Measurements from ENCODE around the gene AP1G2. TPM values are rescaled to one million over a fixed set of nuclear protein-coding genes. Genes with fewer than 3 reads are reported as not detected.

The AP1G2 gene
- total RNA-seq, 2 experiments from 2014 or later = 193 to 198 TPM

DNA sequence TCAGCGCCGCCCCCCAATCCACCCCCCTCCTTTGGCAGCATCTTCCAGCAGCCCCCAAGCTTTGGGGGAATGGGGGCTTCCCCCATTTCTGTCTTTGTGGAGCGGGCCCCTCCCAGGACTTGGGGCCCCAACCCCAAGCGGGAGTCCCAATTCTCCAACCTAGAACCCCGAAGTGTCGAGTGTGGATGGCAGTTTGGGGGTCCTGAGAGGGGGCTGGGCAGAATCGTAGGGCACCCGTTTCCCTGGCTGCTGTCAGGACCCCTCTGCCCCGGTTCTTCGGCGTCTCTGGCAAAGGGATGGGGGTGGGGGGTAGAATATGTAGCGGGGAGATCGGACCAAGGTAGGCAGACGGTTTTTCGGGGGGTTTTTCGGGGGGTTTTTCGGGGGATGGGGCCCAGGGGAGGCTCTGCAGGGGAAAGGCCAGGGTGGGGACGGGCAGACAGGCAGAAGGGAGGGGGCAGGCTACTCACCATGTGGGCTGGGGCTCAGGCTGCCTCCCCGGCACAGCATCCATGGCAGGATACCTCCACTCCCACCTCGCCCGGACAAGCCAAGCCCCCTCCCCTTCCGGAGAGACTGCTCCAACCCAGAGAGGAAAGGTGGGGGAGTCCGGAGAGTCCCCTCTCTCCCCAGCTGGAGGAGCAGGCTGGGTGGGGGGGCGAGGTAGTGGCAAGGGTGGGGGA lies 10.3 kb upstream of the AP1G2 start:
- Histone ChIP-seq H3K27me3 (ENCODE audit: control insufficient read depth in 1 of 2, insufficient read depth in 2 of 2, low read length in 2 of 2) (peaks cover 38 to 58% of the 10 kb centered on the region in 2 experiments), H3K4me3 (ENCODE audit: low read length) (no peak overlapping the region), H3K36me3 (ENCODE audit: insufficient read depth, low read length) (no peaks in the 10 kb centered on the region), H3K9me3 (ENCODE audit: control insufficient read depth in 1 of 2, insufficient read depth in 1 of 2, low read length in 2 of 2) (peaks cover 0 to 12% of the 10 kb centered on the region in 2 experiments), H3K4me1 (ENCODE audit: insufficient read depth, low read length) (peaks cover 22% of the 10 kb centered on the region), H3K27ac (ENCODE audit: low read depth in 1 of 2, low read length in 2 of 2) (no peak overlapping the region)
- Mint-ChIP-seq H3K9me3 (no peaks in the 10 kb centered on the region), H3K27me3 (peaks cover 72% of the 10 kb centered on the region), H3K4me1 (ENCODE audit: low read depth) (peaks cover 21% of the 10 kb centered on the region), H3K27ac (no peak overlapping the region), H3K36me3 (ENCODE audit: low read depth) (no peaks in the 10 kb centered on the region), H3K4me3 (no peak overlapping the region)
- ATAC-seq (ENCODE audit: poor library complexity) (peak; percentile 19), DNase-seq (peak in 1 of 14 experiments; percentile 41)
- ChIA-PET CTCF (no interaction called here), POLR2A (no interaction called here)
- TF ChIP-seq CTCF (IDR thresholded peaks at IDR 0.05) = no peak
- intact Hi-C loops (cut with DNase I, micrococcal nuclease) = no loop called here

- Mint-ChIP-seq H3K4me1 (ENCODE audit: low read depth) (peaks cover 21% of the 10 kb centered on the region), H3K9me3 (no peaks in the 10 kb centered on the region), H3K36me3 (ENCODE audit: low read depth) (no peaks in the 10 kb centered on the region), H3K27ac (no peak overlapping the region), H3K27me3 (peaks cover 72% of the 10 kb centered on the region), H3K4me3 (no peak overlapping the region)
- ATAC-seq (ENCODE audit: poor library complexity) (peak; percentile 25), DNase-seq (peak in 2 of 14 experiments; percentile 35 to 36)
- Histone ChIP-seq H3K4me3 (ENCODE audit: low read length) (no peak overlapping the region), H3K4me1 (ENCODE audit: insufficient read depth, low read length) (peaks cover 22% of the 10 kb centered on the region), H3K27me3 (ENCODE audit: control insufficient read depth in 1 of 2, insufficient read depth in 2 of 2, low read length in 2 of 2) (peaks cover 38 to 52% of the 10 kb centered on the region in 2 experiments), H3K9me3 (ENCODE audit: control insufficient read depth in 1 of 2, insufficient read depth in 1 of 2, low read length in 2 of 2) (peaks cover 0 to 12% of the 10 kb centered on the region in 2 experiments), H3K27ac (ENCODE audit: low read depth in 1 of 2, low read length in 2 of 2) (no peak overlapping the region), H3K36me3 (ENCODE audit: insufficient read depth, low read length) (no peaks in the 10 kb centered on the region)
- POLR2A ChIA-PET = no interaction called here
- CTCF ChIA-PET = no interaction called here
- no peak for TF ChIP-seq CTCF (IDR thresholded peaks at IDR 0.05)
- intact Hi-C loops (cut with DNase I, micrococcal nuclease) = no loop called here
These were observed 9.6 kb upstream of the AP1G2 start for GRCh38 chr14:23577004-23577681.

DNA sequence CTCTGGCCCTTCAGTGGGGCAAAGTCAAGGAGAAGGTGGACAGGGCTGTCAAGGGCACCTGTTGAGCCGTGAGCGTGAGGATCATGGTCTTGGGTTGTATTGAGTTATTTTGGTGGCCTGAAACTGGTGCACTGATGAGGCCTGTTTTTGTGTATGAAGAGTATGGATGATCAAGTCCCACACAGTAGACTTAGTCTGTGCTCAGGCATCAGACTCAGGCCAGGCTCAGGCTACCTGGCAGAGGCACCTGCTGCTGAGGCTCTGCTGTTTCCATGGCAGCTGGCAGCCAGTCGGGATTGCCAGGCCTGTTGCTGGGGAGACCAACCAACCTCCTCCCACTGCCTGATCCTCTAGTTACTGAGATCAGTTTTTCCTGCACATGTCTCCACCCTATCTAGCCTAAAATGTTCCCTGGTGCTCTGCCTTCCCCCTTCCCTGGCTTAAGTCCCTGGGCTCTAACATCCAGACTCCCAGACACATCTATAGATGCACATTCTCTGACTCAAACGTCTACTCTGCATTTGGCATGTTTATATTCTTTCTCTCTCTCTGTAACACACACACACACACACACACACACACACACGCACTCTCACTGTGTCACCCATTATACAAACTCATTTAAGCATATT lies 5.9 kb upstream of the AP1G2 start:
- Histone ChIP-seq H3K36me3 (ENCODE audit: insufficient read depth, low read length) (no peaks in the 10 kb centered on the region), H3K27me3 (ENCODE audit: control insufficient read depth in 1 of 2, insufficient read depth in 2 of 2, low read length in 2 of 2) (peaks cover 30 to 39% of the 10 kb centered on the region in 2 experiments), H3K4me1 (ENCODE audit: insufficient read depth, low read length) (peaks cover 28% of the 10 kb centered on the region), H3K4me3 (ENCODE audit: low read length) (no peak overlapping the region), H3K27ac (ENCODE audit: low read depth in 1 of 2, low read length in 2 of 2) (no peak overlapping the region), H3K9me3 (ENCODE audit: control insufficient read depth in 1 of 2, insufficient read depth in 1 of 2, low read length in 2 of 2) (peaks cover 0 to 12% of the 10 kb centered on the region in 2 experiments)
- Mint-ChIP-seq H3K36me3 (ENCODE audit: low read depth) (no peaks in the 10 kb centered on the region), H3K27ac (no peak overlapping the region), H3K4me3 (peak overlapping the region; percentile 46), H3K27me3 (peaks cover 50% of the 10 kb centered on the region), H3K9me3 (no peaks in the 10 kb centered on the region), H3K4me1 (ENCODE audit: low read depth) (peaks cover 22% of the 10 kb centered on the region)
- ChIA-PET POLR2A (no interaction called here), CTCF (no interaction called here)
- no peak for DNase-seq
- no peak for TF ChIP-seq CTCF (IDR thresholded peaks at IDR 0.05)
- no peak for ATAC-seq (ENCODE audit: poor library complexity)
- intact Hi-C loops (cut with DNase I, micrococcal nuclease) = no loop called here

All from CD4-positive, alpha-beta T cell (primary cell).